Activated CD4-positive, CD25-positive, alpha-beta regulatory T cell (primary cell): ENCODE data around the gene WIPF2.

Experiments
- DNase-seq, 4 experiments: peaks; one replicate each; lab custom pipeline; 2025; lab: John Stamatoyannopoulos, UW

The WIPF2 gene

GRCh38 chr17:40315206-40315605 is 96.1 kb downstream of the WIPF2 start:
- no peak for DNase-seq

- no peak for DNase-seq
These were observed 96.8 kb downstream of the WIPF2 start for GRCh38 chr17:40315678-40316570.

DNA sequence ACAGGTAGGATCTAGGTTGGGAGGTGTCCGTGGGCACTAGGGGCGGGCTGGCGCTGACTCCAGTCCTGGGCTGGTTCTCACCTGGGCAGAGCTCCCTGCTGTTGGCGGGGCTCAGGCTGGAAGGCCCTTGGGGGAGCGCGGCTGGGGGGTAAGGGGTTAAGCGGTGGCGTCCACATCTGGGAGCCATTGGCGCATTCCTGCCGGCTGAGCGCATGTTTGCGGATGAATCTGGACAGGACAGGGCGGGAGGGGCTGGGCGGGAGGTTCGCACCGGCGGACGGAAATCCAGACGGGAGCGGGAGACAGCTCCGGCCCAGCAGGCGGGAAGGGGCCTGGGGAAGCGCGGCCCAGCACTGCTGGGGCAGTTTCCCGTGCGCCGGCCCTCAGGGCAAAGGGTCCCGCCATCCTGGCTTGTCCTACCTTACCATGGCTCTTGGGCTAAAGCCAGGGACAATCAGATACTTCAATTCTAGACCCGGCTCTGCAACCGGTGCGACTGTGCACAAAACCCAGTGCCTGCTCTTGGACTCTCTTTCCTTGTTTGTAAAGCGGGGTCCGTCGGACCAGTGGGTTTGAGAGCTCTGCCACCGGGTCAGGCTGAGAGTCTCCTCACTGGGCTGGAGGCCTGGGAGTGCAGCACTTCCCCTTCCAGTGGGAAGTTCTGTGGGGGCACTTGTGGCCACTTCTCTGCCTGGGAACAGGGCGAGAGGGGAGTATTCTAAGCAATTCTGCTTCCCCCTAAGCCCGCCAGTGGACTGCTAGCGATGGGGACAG is 97.7 kb downstream of the WIPF2 start:
- no peak for DNase-seq

- peak in 2 of 4 experiments; percentile 23 to 37 for DNase-seq
These were observed 98.3 kb downstream of the WIPF2 start for GRCh38 chr17:40317345-40317873.

GRCh38 chr17:40317880-40318829 is 99.1 kb downstream of the WIPF2 start:
- peak; percentile 76 to 88 (median 85) for DNase-seq

GRCh38 chr17:40318830-40319391 is 99.8 kb downstream of the WIPF2 start:
- no peak for DNase-seq

DNA sequence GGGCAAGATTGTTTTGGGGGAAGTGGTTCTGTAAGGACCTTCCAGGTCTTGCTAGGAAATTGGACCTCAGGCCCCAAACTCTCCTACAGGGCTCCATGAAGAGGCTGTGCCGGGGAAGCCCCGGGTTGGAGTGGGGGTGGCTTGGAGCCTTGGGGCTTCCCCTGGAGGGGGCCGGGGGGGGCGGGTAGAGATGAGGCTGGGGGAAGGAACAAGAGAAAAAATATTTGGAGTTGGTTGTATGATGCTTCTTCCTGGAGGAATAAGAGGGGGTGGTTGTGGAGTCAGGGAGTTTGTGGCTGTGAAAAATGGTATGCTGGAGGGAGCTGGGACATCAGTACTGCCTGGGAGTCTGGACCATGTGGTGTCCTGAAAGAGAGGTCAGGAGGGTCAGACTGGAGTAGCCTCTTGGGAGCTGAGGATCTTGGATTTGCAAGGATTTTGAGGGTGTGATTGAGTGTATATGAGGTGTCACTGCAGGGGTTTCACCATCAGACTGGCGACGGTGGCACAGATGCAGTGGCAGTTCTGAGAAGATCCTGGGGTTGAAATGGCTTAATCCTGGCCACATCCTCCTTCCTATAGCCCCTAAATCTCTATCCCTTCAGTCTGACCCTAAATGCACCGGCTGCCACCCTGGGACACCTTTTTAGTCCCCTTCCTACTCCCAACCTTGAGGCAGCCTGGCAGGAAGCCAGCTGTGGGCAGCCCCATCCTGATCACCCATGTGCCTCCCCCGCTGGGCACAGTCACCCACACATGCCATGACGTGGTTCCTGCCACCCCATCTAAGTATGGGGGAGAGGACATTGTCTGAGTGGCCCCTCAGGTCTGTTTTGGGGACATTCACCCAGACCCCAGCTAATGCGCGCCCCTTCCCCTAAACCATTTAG is 100.8 kb downstream of the WIPF2 start:
- peak in 3 of 4 experiments; percentile 24 to 67 (median 65) for DNase-seq

DNA sequence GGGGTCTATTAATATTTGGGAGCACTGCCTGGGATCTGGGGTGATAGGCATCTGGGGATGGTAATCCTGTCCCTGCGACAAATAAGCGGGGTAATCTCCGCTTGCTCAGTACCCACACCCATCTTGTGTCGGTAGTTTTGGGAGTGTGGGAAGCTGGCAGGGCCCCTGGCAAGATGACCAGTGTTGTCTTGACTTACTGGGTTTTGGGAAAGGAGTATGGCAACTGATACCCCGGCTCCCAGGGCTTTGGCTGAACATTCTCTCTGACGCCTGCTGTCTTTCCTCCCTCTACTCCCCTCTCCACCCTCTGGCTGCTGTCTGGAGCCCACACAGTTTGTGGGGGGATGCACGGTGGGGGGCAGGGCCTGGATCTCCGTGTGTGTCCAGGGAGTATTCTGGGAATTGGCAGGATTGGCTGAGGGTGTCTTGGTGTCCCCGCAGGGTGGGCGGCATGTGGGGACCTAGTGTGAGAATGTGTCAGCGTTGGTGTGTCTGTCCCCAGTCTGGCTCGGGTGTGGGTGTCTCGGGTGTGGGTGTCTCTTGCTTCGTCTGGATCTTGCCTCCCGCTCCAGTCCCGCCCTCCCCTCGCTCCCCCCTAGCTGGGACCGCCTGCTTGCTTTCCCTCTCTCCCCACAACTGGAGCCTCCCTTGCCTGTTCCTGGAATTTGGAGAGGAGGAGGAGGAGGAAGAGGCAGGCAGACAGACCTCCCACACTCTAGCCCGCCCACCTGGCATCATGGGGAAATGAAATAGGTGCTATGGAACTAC is 101.8 kb downstream of the WIPF2 start:
- DNase-seq = no peak

DNA sequence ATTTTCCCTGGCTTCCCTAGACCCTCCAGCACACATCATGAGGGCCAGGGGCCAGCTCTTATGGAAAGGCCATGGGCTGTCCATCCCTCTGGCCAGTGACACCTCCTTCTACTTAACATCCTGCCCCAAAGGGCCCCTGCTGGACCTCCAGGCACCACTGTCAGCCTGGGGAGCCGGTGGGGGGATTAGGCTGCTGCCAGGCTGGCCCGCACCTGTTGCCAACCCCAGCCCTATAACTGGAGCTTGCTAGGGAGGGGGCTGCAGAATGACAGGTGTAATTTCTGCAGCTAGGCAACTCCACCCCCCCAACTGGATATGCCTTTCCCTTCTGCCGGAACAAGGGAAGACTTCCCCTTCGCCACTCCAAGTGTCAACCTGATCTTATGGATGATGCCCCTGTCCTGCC is 102.4 kb downstream of the WIPF2 start:
- DNase-seq = no peak

DNA sequence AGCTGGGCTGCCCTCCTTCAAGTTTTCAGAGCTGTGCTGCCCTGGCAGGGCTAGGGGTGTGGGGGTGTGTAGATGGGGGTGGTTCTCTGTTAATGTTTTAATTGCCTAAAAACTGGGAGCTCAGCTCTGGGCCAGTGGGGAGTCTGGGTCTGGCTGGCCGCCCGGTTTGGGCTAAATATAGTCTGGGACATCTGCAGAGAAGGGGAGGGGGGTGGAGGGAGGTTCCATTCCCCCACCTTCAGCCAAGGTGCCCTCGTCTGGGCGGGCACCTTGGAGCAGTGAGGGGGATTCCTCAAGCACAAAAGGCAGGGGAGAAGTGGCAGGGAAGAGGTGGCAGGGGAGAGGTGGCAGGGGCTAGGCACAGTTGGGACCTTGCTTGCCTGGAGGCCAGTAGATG is 102.9 kb downstream of the WIPF2 start:
- no peak for DNase-seq

- peak; percentile 45 to 79 (median 69) for DNase-seq
These were observed 103.5 kb downstream of the WIPF2 start for GRCh38 chr17:40322358-40323315.

GRCh38 chr17:40323391-40324381 is 104.6 kb downstream of the WIPF2 start:
- peak in 2 of 4 experiments; percentile 31 to 44 for DNase-seq

DNA sequence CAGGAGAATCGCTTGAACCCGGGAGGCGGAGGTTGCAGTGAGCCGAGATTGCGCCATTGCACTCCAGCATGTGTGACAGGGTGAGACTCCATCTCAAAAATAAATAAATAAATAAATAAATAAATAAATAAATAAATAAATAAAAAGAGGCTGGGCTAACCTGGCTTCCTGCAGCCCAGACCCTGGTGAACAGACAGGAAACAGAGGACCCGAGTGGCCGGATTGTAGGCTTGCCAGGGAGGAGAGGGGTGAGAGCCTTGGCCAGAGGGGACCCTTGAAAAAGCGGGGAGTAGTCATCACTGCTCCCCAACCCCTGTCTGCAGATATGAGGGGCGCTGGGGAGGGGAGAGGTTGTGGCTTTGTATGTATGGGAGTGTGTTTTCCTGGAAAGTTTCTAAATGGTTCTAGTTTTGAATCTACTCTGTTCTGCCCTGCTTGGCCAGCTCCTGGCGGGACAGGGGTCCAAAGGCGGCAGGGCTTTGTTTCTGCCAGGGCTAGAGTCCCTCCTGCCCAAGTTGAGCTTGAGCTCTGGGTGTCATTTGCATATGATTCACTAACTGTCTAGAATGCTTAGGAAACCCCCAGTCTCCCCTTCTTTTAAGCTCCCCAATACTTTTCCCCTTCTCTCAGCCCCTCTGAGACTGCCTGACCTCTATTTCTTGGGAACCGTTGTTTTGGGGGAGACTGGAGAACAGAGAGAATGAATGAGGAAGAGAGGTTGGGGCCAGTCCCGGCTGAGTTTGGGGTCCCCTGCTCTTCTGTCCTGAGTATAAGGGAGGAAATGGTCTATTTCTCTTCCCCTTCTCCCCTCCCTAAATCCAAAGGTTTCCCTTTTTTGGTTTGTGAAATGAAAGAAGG is 106.3 kb downstream of the WIPF2 start:
- no peak for DNase-seq

- DNase-seq = peak in 2 of 4 experiments; percentile 30 to 36
These were observed 107.1 kb downstream of the WIPF2 start for GRCh38 chr17:40326014-40326831.

GRCh38 chr17:40326832-40327199 is 107.7 kb downstream of the WIPF2 start:
- DNase-seq = no peak
